HFF-Myc (cell line): ENCODE results near the gene FAM120B.

Experiments
- DNase-seq: peaks from one replicate; pipeline ENCODE4 v3.0.0-alpha.2; 2011; ENCODE audit warnings: low read depth; ENCODE audit errors: extremely low read depth
- H3K4me3 ChIP-seq: replicated peaks from 2 replicates; pipeline ENCODE4 v1.5.1; 2011; ENCODE audit warnings: low read depth, mild to moderate bottlenecking, control low read depth, low read length
- CTCF ChIP-seq: IDR thresholded peaks from 2 replicates; pipeline ENCODE4 v1.5.1; 2012; ENCODE audit warnings: mild to moderate bottlenecking, low read depth, low read length, control low read depth; ENCODE audit errors: missing control alignments

The FAM120B gene

GRCh38 chr6:170272341-170273065 is 34.1 kb upstream of the FAM120B start:
- DNase-seq: no peak
- no peak overlapping the region for H3K4me3 ChIP-seq
- no peak for TF ChIP-seq CTCF

GRCh38 chr6:170273191-170273590 is 33.4 kb upstream of the FAM120B start:
- no peak for DNase-seq
- no peak overlapping the region for H3K4me3 ChIP-seq
- TF ChIP-seq CTCF: no peak

GRCh38 chr6:170273681-170274080 is 32.9 kb upstream of the FAM120B start:
- no peak overlapping the region for H3K4me3 ChIP-seq
- no peak for TF ChIP-seq CTCF
- no peak for DNase-seq

- TF ChIP-seq CTCF: no peak
- DNase-seq: no peak
- H3K4me3 ChIP-seq: no peak overlapping the region
These were observed 31.6 kb upstream of the FAM120B start for GRCh38 chr6:170274713-170275560.

GRCh38 chr6:170276369-170277057 is 30.0 kb upstream of the FAM120B start:
- no peak overlapping the region for H3K4me3 ChIP-seq
- no peak for TF ChIP-seq CTCF
- no peak for DNase-seq

GRCh38 chr6:170277893-170278742 is 28.4 kb upstream of the FAM120B start:
- no peak for TF ChIP-seq CTCF

More at GRCh38 chr6:170277893-170278742, 28.4 kb upstream of the FAM120B start:
- H3K4me3 ChIP-seq: no peak overlapping the region
- no peak for DNase-seq
